HG02973 (cell line): ENCODE results near the gene UBE2G2.

Source experiments
- ATAC-seq: cut with Tn5 transposase; IDR thresholded peaks from one replicate; pipeline ENCODE4 v1.9.1; 2021; ENCODE audit warnings: moderate library complexity; ENCODE audit not compliant: unreplicated experiment

UBE2G2 gene

GRCh38 chr21:44792702-44793591 lies 8.7 kb downstream of the UBE2G2 start:
- no peak for ATAC-seq

- ATAC-seq: no peak
These were observed 9.6 kb downstream of the UBE2G2 start for GRCh38 chr21:44791993-44792392.

GRCh38 chr21:44791246-44791645 lies 10.4 kb downstream of the UBE2G2 start:
- ATAC-seq: no peak

GRCh38 chr21:44790368-44790767 lies 11.3 kb downstream of the UBE2G2 start:
- no peak for ATAC-seq

- ATAC-seq: no peak
These were observed 11.7 kb downstream of the UBE2G2 start for GRCh38 chr21:44789880-44790279.

GRCh38 chr21:44785620-44786335 lies 15.8 kb downstream of the UBE2G2 start:
- ATAC-seq: no peak

GRCh38 chr21:44784810-44785209 lies 16.8 kb downstream of the UBE2G2 start:
- ATAC-seq: no peak

GRCh38 chr21:44783020-44783696 lies 18.5 kb downstream of the UBE2G2 start:
- no peak for ATAC-seq

GRCh38 chr21:44780767-44781459 lies 20.7 kb downstream of the UBE2G2 start:
- ATAC-seq: no peak

- ATAC-seq: no peak
These were observed 21.5 kb downstream of the UBE2G2 start for GRCh38 chr21:44780137-44780502.

GRCh38 chr21:44779417-44780136 lies 22.0 kb downstream of the UBE2G2 start:
- ATAC-seq: no peak

GRCh38 chr21:44778983-44779382 lies 22.6 kb downstream of the UBE2G2 start:
- ATAC-seq: no peak

- no peak for ATAC-seq
These were observed 23.1 kb downstream of the UBE2G2 start for GRCh38 chr21:44778499-44778911.

GRCh38 chr21:44778094-44778493 lies 23.5 kb downstream of the UBE2G2 start:
- ATAC-seq: no peak

GRCh38 chr21:44774972-44775371 lies 26.6 kb downstream of the UBE2G2 start:
- no peak for ATAC-seq

- ATAC-seq: no peak
These were observed 28.2 kb downstream of the UBE2G2 start for GRCh38 chr21:44773291-44773932.

GRCh38 chr21:44771896-44772525 lies 29.6 kb downstream of the UBE2G2 start:
- no peak for ATAC-seq

GRCh38 chr21:44767834-44768831 lies 33.5 kb downstream of the UBE2G2 start:
- no peak for ATAC-seq
